Fibroblast of lung (primary cell): ENCODE measurements around the gene SPINK6. TPM values are rescaled to one million over a fixed set of nuclear protein-coding genes. Genes with fewer than 3 reads are reported as not detected.

Source experiments
- DNase-seq, 2 donors: peaks; one replicate each; pipeline versions ENCODE4 v3.0.0 to v3.0.0-alpha.2; 2010; ENCODE audit warnings: low read depth in 2 of 2
- H2AFZ ChIP-seq: 2 replicates; pipeline ENCODE4 v1.5.1; 2012; ENCODE audit warnings: low read length, control low read depth, inconsistent platforms
- H3K27ac ChIP-seq: 2 replicates; pipeline ENCODE4 v1.5.1; 2011; ENCODE audit warnings: low read length, control low read depth; ENCODE audit not compliant: insufficient read depth
- H3K27me3 ChIP-seq: 2 replicates; pipeline ENCODE4 v1.5.1; 2011; ENCODE audit warnings: mild to moderate bottlenecking, low read length; ENCODE audit not compliant: control insufficient read depth, insufficient read depth
- H3K36me3 ChIP-seq: 2 replicates; pipeline ENCODE4 v1.5.1; 2011; ENCODE audit warnings: low read length; ENCODE audit not compliant: control insufficient read depth, insufficient read depth
- H3K4me1 ChIP-seq: 2 replicates; pipeline ENCODE4 v1.5.1; 2011; ENCODE audit warnings: low read length; ENCODE audit not compliant: control insufficient read depth, insufficient read depth; ENCODE audit errors: extremely low read depth
- H3K4me2 ChIP-seq: 2 replicates; pipeline ENCODE4 v1.5.1; 2011; ENCODE audit warnings: low read length, control low read depth; ENCODE audit not compliant: insufficient read depth; ENCODE audit errors: extremely low read depth
- H3K4me3 ChIP-seq, 4 experiments: fragments of 200-600 bp in 1 of 4; sonication (generic) in 1 of 4; replicated peaks in 1 of 4; 2 replicates each; pipeline ENCODE4 v1.5.1; 2011 to 2016; ENCODE audit warnings: low read length in 4 of 4, low read depth in 3 of 4, mild to moderate bottlenecking in 3 of 4, control low read depth in 2 of 4, inconsistent platforms in 1 of 4, mixed read lengths in 1 of 4; ENCODE audit not compliant: insufficient read depth in 1 of 4; ENCODE audit errors: control extremely low read depth in 1 of 4
- H3K79me2 ChIP-seq: 2 replicates; pipeline ENCODE4 v1.5.1; 2012; ENCODE audit warnings: mild to moderate bottlenecking, low read length, inconsistent platforms; ENCODE audit not compliant: control insufficient read depth, insufficient read depth
- H3K9ac ChIP-seq: 2 replicates; pipeline ENCODE4 v1.5.1; 2011; ENCODE audit warnings: mild to moderate bottlenecking, low read length, control low read depth; ENCODE audit not compliant: insufficient read depth
- H3K9me3 ChIP-seq: 2 replicates; pipeline ENCODE4 v1.5.1; 2012; ENCODE audit warnings: low read depth, low read length; ENCODE audit not compliant: control insufficient read depth, insufficient read depth
- H4K20me1 ChIP-seq: 2 replicates; pipeline ENCODE4 v1.5.1; 2011; ENCODE audit warnings: low read length; ENCODE audit not compliant: control insufficient read depth, insufficient read depth; ENCODE audit errors: extremely low read depth
- EZH2 ChIP-seq: IDR thresholded peaks from 2 replicates; pipeline ENCODE4 v1.5.1; 2012; ENCODE audit warnings: low read length, control low read depth, mild to moderate bottlenecking; ENCODE audit errors: missing control alignments
- polyA plus RNA-seq, 2 donors: library from polyadenylated mRNA; depleted of rRNA in 1 of 2; stranded (reverse) in 1 of 2; unstranded in 1 of 2; fragments of >200 nt; gene quantifications; 2 replicates each; pipeline ENCODE4 v1.2.1, GENCODE V29; 2011 to 2012; ENCODE audit warnings: missing spikeins in 1 of 2
- total RNA-seq: library from RNA; depleted of rRNA; stranded (reverse); fragments of >200 nt; gene quantifications from 2 replicates; pipeline ENCODE4 v1.2.1, GENCODE V29; 2014
- TF ChIP-seq, protein P1 (sequence below), 2 donors: IDR thresholded peaks in 1 of 2; conservative IDR thresholded peaks in 1 of 2; 1 replicate in 1 of 2; 2 replicates in 1 of 2; pipeline ENCODE4 v1.5.1; 2011 to 2012; ENCODE audit warnings: low read length in 2 of 2, control low read depth in 1 of 2, inconsistent platforms in 1 of 2, low read depth in 1 of 2, mild to moderate bottlenecking in 1 of 2

Gene SPINK6
- total and polyA plus RNA-seq, 2 donors (not counting 1 experiment from before 2014, with no cell fraction given) = not detected

DNA sequence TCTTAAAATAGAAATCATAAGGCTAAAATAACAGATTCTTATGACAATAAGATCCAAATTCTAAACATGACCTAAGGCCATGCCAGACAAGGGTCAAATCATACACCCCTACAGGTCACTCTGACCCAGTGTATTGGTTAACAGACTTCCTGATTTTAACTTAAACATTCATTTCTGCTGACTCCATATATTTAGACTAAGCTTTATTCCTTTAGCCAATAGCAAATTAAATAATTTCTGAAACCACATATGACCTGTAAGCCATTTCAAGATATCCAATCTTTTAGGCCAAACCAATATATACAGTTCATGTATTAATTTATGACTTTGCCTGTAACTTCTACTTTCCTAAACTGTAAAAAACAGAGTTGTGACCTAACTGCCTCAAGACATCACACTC lies 58.4 kb downstream of the SPINK6 start:
- Histone ChIP-seq H3K27ac (no peak overlapping the region), H4K20me1 (no peaks in the 10 kb centered on the region), H3K9ac (no peak overlapping the region), H3K4me2 (no peak overlapping the region), H3K4me1 (no peaks in the 10 kb centered on the region), H3K27me3 (no peaks in the 10 kb centered on the region), H3K4me3 (no peak overlapping the region), H3K9me3 (no peaks in the 10 kb centered on the region), H2AFZ (no peak overlapping the region), H3K79me2 (no peaks in the 10 kb centered on the region), H3K36me3 (no peaks in the 10 kb centered on the region)
- no peak for DNase-seq
- no peak for TF ChIP-seq EZH2
- TF ChIP-seq, protein P1, sequence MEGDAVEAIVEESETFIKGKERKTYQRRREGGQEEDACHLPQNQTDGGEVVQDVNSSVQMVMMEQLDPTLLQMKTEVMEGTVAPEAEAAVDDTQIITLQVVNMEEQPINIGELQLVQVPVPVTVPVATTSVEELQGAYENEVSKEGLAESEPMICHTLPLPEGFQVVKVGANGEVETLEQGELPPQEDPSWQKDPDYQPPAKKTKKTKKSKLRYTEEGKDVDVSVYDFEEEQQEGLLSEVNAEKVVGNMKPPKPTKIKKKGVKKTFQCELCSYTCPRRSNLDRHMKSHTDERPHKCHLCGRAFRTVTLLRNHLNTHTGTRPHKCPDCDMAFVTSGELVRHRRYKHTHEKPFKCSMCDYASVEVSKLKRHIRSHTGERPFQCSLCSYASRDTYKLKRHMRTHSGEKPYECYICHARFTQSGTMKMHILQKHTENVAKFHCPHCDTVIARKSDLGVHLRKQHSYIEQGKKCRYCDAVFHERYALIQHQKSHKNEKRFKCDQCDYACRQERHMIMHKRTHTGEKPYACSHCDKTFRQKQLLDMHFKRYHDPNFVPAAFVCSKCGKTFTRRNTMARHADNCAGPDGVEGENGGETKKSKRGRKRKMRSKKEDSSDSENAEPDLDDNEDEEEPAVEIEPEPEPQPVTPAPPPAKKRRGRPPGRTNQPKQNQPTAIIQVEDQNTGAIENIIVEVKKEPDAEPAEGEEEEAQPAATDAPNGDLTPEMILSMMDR (conservative IDR thresholded peaks at IDR 0.05 in 1 of 2, IDR thresholded peaks at IDR 0.05 in 1 of 2; ENCODE audit: low read depth in 1 of 2, low read length in 2 of 2) = no peak

Other genes starting within 250 kb of the SPINK6 start
- gene SPINK5, start 139.1 kb upstream of the SPINK6 start, total RNA-seq = not detected in 2 replicates
- not detected in 2 replicates for gene SPINK5, start 139.1 kb upstream of the SPINK6 start, polyA plus RNA-seq
- not detected in 2 replicates for gene SPINK14, start 34.5 kb upstream of the SPINK6 start, total RNA-seq
- not detected in 2 replicates for gene SPINK14, start 34.5 kb upstream of the SPINK6 start, polyA plus RNA-seq
- not detected in 2 replicates for gene MARCOL, start 35.5 kb downstream of the SPINK6 start, total RNA-seq
- gene MARCOL, start 35.5 kb downstream of the SPINK6 start, polyA plus RNA-seq = not detected in 2 replicates
- not detected in 2 replicates for gene SPINK13, start 65.8 kb downstream of the SPINK6 start, total RNA-seq
- gene SPINK13, start 65.8 kb downstream of the SPINK6 start, polyA plus RNA-seq = not detected in 2 replicates
- gene SPINK7, start 109.4 kb downstream of the SPINK6 start, total RNA-seq = not detected in 2 replicates
- not detected in 2 replicates for gene SPINK7, start 109.4 kb downstream of the SPINK6 start, polyA plus RNA-seq
- not detected in 2 replicates for gene SPINK9, start 132.5 kb downstream of the SPINK6 start, total RNA-seq
- gene SPINK9, start 132.5 kb downstream of the SPINK6 start, polyA plus RNA-seq = not detected in 2 replicates
- 50.3 and 62.4 TPM in 2 replicates for gene FBXO38, start 180.9 kb downstream of the SPINK6 start, total RNA-seq
- 18.1 and 25.0 TPM in 2 replicates for gene FBXO38, start 180.9 kb downstream of the SPINK6 start, polyA plus RNA-seq